Gastrocnemius medialis (tissue), 4 donors: ENCODE data around the gene HS3ST4. TPM values are rescaled to one million over a fixed set of nuclear protein-coding genes. Genes with fewer than 3 reads are reported as not detected.

ENCODE experiments used
- ATAC-seq, 2 donors: fragments of 150-250 bp; one replicate each; pipeline ENCODE4 v1.9.1; 2016
- DNase-seq, 2 donors: peaks; one replicate each; pipeline ENCODE4 v3.0.0-alpha.2; 2019
- H3K27ac ChIP-seq, 4 donors: fragments of 200-600 bp; sonication (generic); 1 replicate in 1 of 4; 2 replicates in 3 of 4; pipeline ENCODE4 v1.5.1; 2016 to 2018; ENCODE audit warnings: mild to moderate bottlenecking in 2 of 4, moderate library complexity in 1 of 4
- H3K27me3 ChIP-seq, 3 donors: fragments of 200-600 bp; sonication (generic) in 2 of 3; 1 replicate in 1 of 3; 2 replicates in 2 of 3; pipeline versions ENCODE4 v1.5.1 to v1.6.0; 2016 to 2019; ENCODE audit warnings: mild to moderate bottlenecking in 1 of 3, moderate library complexity in 1 of 3
- H3K36me3 ChIP-seq, 2 donors: fragments of 200-600 bp; sonication (generic) in 1 of 2; one replicate each; pipeline ENCODE4 v1.5.1; 2017 to 2018
- H3K4me1 ChIP-seq, 2 donors: fragments of 200-600 bp; sonication (generic) in 1 of 2; one replicate each; pipeline ENCODE4 v1.5.1; 2016 to 2017; ENCODE audit warnings: mild to moderate bottlenecking in 2 of 2
- H3K4me3 ChIP-seq, 4 donors: fragments of 200-600 bp; sonication (generic) in 3 of 4; 1 replicate in 1 of 4; 2 replicates in 3 of 4; pipeline ENCODE4 v1.5.1; 2016 to 2019; ENCODE audit warnings: mild to moderate bottlenecking in 2 of 4
- H3K9me3 ChIP-seq, 3 donors: fragments of 200-600 bp; sonication (generic) in 2 of 3; 1 replicate in 1 of 3; 2 replicates in 2 of 3; pipeline ENCODE4 v1.5.1; 2016 to 2019
- CTCF ChIP-seq, 5 experiments: fragments of 450-650 bp in 3 of 5; fragments of 200-600 bp in 2 of 5; sonication (generic) in 2 of 5; IDR thresholded peaks in 4 of 5; conservative IDR thresholded peaks in 1 of 5; 1 replicate in 4 of 5; 2 replicates in 1 of 5; pipeline ENCODE4 v1.5.1; 2016 to 2019; ENCODE audit warnings: antibody characterized with exemption in 5 of 5, mild to moderate bottlenecking in 3 of 5, moderate library complexity in 3 of 5
- POLR2A ChIP-seq, 2 donors: fragments of 450-650 bp; IDR thresholded peaks; one replicate each; pipeline ENCODE4 v1.6.1; 2017; ENCODE audit warnings: antibody characterized with exemption in 2 of 2, mild to moderate bottlenecking in 2 of 2, moderate library complexity in 2 of 2
- in situ Hi-C, 4 donors: fragments of 200-750 bp; cut with MboI; loops; one replicate each; pipeline versions ENCODE4 v1.15.0 to v1.8.0; 2017; ENCODE audit warnings: low sequenced_read_pairs in 4 of 4
- intact Hi-C: fragments of 100-400 bp; cut with DNase I; formaldehyde crosslinking; loops from one replicate; pipeline ENCODE4 v1.15.1; 2023; ENCODE audit warnings: low total_unique reads
- total RNA-seq, 4 donors: library from RNA; depleted of rRNA; stranded (reverse); fragments of >200 nt; gene quantifications; one replicate each; pipeline versions ENCODE4 v1.1.0 to v1.2.3, GENCODE V29; 2016

HS3ST4 gene
- total RNA-seq, 4 donors from 2014 or later: not detected

GRCh38 chr16:25838724-25839186, 147.0 kb downstream of the HS3ST4 start:
- intact Hi-C loops: no loop called here
- H3K9me3 ChIP-seq: no peaks in the 10 kb centered on the region
- H3K4me1 ChIP-seq: no peaks in the 10 kb centered on the region
- no peaks in the 10 kb centered on the region for H3K36me3 ChIP-seq
- TF ChIP-seq CTCF (IDR thresholded peaks at IDR 0.05 in 4 of 5, conservative IDR thresholded peaks at IDR 0.05 in 1 of 5) (peak; percentile 9 to 60 (median 34)), POLR2A (IDR thresholded peaks at IDR 0.05) (no peak)
- no peaks in the 10 kb centered on the region for H3K27me3 ChIP-seq
- no peak for ATAC-seq
- no peak overlapping the region for H3K27ac ChIP-seq
- H3K4me3 ChIP-seq: no peak overlapping the region
- no peak for DNase-seq
- in situ Hi-C loops: loop anchor here in 2 of 4 donors (25.0 kb wide), 1 partner anchor 1274 kb away; no protein-coding TSS in a partner anchor

GRCh38 chr16:25841761-25842160, 150.0 kb downstream of the HS3ST4 start:
- DNase-seq (no peak), ATAC-seq (no peak)
- no peaks in the 10 kb centered on the region for H3K9me3 ChIP-seq
- H3K36me3 ChIP-seq: no peaks in the 10 kb centered on the region
- H3K27ac ChIP-seq: no peak overlapping the region
- no peak for TF ChIP-seq POLR2A (IDR thresholded peaks at IDR 0.05)
- TF ChIP-seq CTCF (IDR thresholded peaks at IDR 0.05 in 4 of 5, conservative IDR thresholded peaks at IDR 0.05 in 1 of 5): no peak
- no peaks in the 10 kb centered on the region for H3K27me3 ChIP-seq
- intact Hi-C loops: loop anchor here (10.0 kb wide), 1 partner anchor 57 kb away; no protein-coding TSS in a partner anchor
- no peak overlapping the region for H3K4me3 ChIP-seq
- H3K4me1 ChIP-seq: no peaks in the 10 kb centered on the region
- in situ Hi-C loops: loop anchor here in 2 of 4 donors (25.0 kb wide), 1 partner anchor 1271 kb away; no protein-coding TSS in a partner anchor

GRCh38 chr16:25845901-25846300, 154.1 kb downstream of the HS3ST4 start:
- H3K4me1 ChIP-seq: no peaks in the 10 kb centered on the region
- H3K36me3 ChIP-seq: no peaks in the 10 kb centered on the region
- in situ Hi-C loops: loop anchor here in 2 of 4 donors (25.0 kb wide), 1 partner anchor 1266 kb away; no protein-coding TSS in a partner anchor
- no peak overlapping the region for H3K4me3 ChIP-seq
- H3K9me3 ChIP-seq: no peaks in the 10 kb centered on the region
- no peak for TF ChIP-seq POLR2A (IDR thresholded peaks at IDR 0.05)
- TF ChIP-seq CTCF (IDR thresholded peaks at IDR 0.05 in 4 of 5, conservative IDR thresholded peaks at IDR 0.05 in 1 of 5): no peak
- no peak for ATAC-seq
- DNase-seq: no peak
- no peak overlapping the region for H3K27ac ChIP-seq
- intact Hi-C loops: loop anchor here (10.0 kb wide), 1 partner anchor 61 kb away; no protein-coding TSS in a partner anchor
- no peaks in the 10 kb centered on the region for H3K27me3 ChIP-seq

GRCh38 chr16:25854141-25854540, 162.4 kb downstream of the HS3ST4 start:
- in situ Hi-C loops: loop anchor here in 1 of 4 donors (25.0 kb wide), 1 partner anchor 108 kb away; no protein-coding TSS in a partner anchor
- peaks cover 0 to 6% (median 0%) of the 10 kb centered on the region in 3 donors for H3K9me3 ChIP-seq
- H3K27me3 ChIP-seq: no peaks in the 10 kb centered on the region
- no peaks in the 10 kb centered on the region for H3K4me1 ChIP-seq
- no peak for TF ChIP-seq CTCF (IDR thresholded peaks at IDR 0.05 in 4 of 5, conservative IDR thresholded peaks at IDR 0.05 in 1 of 5)
- TF ChIP-seq POLR2A (IDR thresholded peaks at IDR 0.05): no peak
- no peak overlapping the region for H3K4me3 ChIP-seq
- H3K36me3 ChIP-seq: no peaks in the 10 kb centered on the region
- intact Hi-C loops: no loop called here
- H3K27ac ChIP-seq: no peak overlapping the region
- DNase-seq: no peak
- ATAC-seq: no peak
